A549 (cell line): ENCODE measurements around the gene KRTAP5-8. TPM values are rescaled to one million over a fixed set of nuclear protein-coding genes. Genes with fewer than 3 reads are reported as not detected.

ENCODE experiments used
- ATAC-seq, 2 experiments: fragments of 200-7000 bp in 1 of 2; fragments of >200 bp in 1 of 2; cut with Nextera tagmentation in 1 of 2; cut with Tn5 transposase in 1 of 2; 3 replicates each; pipeline versions ENCODE4 v1.8.0 to v1.9.1; 2018 to 2020; ENCODE audit warnings: mild to moderate bottlenecking in 1 of 2, moderate library complexity in 1 of 2
- CTCF ChIA-PET: fragments of 300-600 bp; sonication (Branson Sonifier 250); formaldehyde crosslinking; extraction: SDS; loops from one replicate; lab custom pipeline; 2021; ENCODE audit warnings: antibody characterized with exemption, inconsistent platforms; lab: Yijun Ruan, JAX
- POLR2A ChIA-PET: fragments of 350-600 bp; formaldehyde crosslinking; extraction: SDS; loops from one replicate; lab custom pipeline; 2021; ENCODE audit warnings: antibody characterized with exemption, inconsistent platforms; lab: Yijun Ruan, JAX
- DNase-seq, 2 experiments: peaks; one replicate each; pipeline versions ENCODE4 v3.0.0 to v3.0.0-alpha.2; 2011 to 2016; ENCODE audit warnings: low read depth in 1 of 2, low spot score in 1 of 2
- FAIRE-seq: peaks from 2 replicates; lab custom pipeline; 2011; peaks lifted over from hg19 to GRCh38; lab: Jason Lieb, UNC
- H3K27ac ChIP-seq, 2 experiments: fragments of >200 bp; sonication (Bioruptor Twin); formaldehyde crosslinking; 3 replicates each; pipeline ENCODE4 v1.5.1; 2016 to 2017
- H3K4me1 ChIP-seq: fragments of >200 bp; sonication (Bioruptor Twin); formaldehyde crosslinking; 3 replicates; pipeline ENCODE4 v1.6.1; 2016
- H3K4me2 ChIP-seq: fragments of >200 bp; sonication (Bioruptor Twin); formaldehyde crosslinking; 3 replicates; pipeline ENCODE4 v1.6.1; 2016
- H3K4me3 ChIP-seq: fragments of >200 bp; sonication (Bioruptor Twin); formaldehyde crosslinking; 3 replicates; pipeline ENCODE4 v1.5.1; 2016
- H3K9me3 ChIP-seq: fragments of >200 bp; sonication (Bioruptor Twin); formaldehyde crosslinking; 3 replicates; pipeline ENCODE4 v1.6.1; 2016
- BHLHE40 ChIP-seq: IDR thresholded peaks from 2 replicates; pipeline ENCODE4 v1.6.1; 2012; ENCODE audit warnings: low read depth, low read length, inconsistent platforms
- CHD2 ChIP-seq: fragments of 150-350 bp; IDR thresholded peaks from 2 replicates; pipeline ENCODE4 v1.6.1; 2014; ENCODE audit warnings: low read length; ENCODE audit not compliant: partially characterized antibody
- EHF ChIP-seq: fragments of 250-450 bp; sonication (Bioruptor Pico); IDR thresholded peaks from 2 replicates; pipeline ENCODE4 v1.5.0; 2020; ENCODE audit warnings: mild to moderate bottlenecking
- EHMT2 ChIP-seq: fragments of 200-600 bp; sonication (generic); IDR thresholded peaks from 2 replicates; pipeline ENCODE4 v1.6.1; 2016; ENCODE audit warnings: antibody characterized with exemption, low read depth, mild to moderate bottlenecking, moderate library complexity
- EP300 ChIP-seq, 2 experiments: fragments of >200 bp; sonication (Bioruptor Twin); formaldehyde crosslinking; IDR thresholded peaks; 2 replicates in 1 of 2; 3 replicates in 1 of 2; pipeline ENCODE4 v1.6.1; 2016 to 2017
- ESRRA ChIP-seq: fragments of 150-350 bp; IDR thresholded peaks from 2 replicates; pipeline ENCODE4 v1.6.1; 2014; ENCODE audit warnings: mild to moderate bottlenecking, low read length, borderline replicate concordance
- HDAC2 ChIP-seq: fragments of 200-600 bp; sonication (generic); IDR thresholded peaks from 2 replicates; pipeline ENCODE4 v1.6.1; 2016
- HOXB13 ChIP-seq: fragments of 250-450 bp; sonication (Bioruptor Pico); IDR thresholded peaks from 2 replicates; pipeline ENCODE4 v1.5.0; 2020; ENCODE audit warnings: low read depth, mild to moderate bottlenecking, moderate library complexity
- JUN ChIP-seq, 2 experiments: fragments of >200 bp; sonication (Bioruptor Twin); formaldehyde crosslinking; IDR thresholded peaks; 2 replicates in 1 of 2; 3 replicates in 1 of 2; pipeline ENCODE4 v1.6.1; 2016 to 2017
- NFE2L2 ChIP-seq: fragments of 150-350 bp; conservative IDR thresholded peaks from 2 replicates; pipeline ENCODE4 v1.6.1; 2014; ENCODE audit warnings: low read length
- POLR2A ChIP-seq: IDR thresholded peaks from 2 replicates; pipeline ENCODE4 v1.6.1; 2012; ENCODE audit warnings: mild to moderate bottlenecking, low read length
- POLR2AphosphoS2 ChIP-seq: conservative IDR thresholded peaks from 2 replicates; pipeline ENCODE4 v1.6.1; 2012; ENCODE audit warnings: low read length, improper control_type of control experiment, inconsistent platforms
- REST ChIP-seq: fragments of 200-600 bp; sonication (generic); IDR thresholded peaks from 2 replicates; pipeline ENCODE4 v1.6.1; 2016; ENCODE audit warnings: antibody characterized with exemption, mild to moderate bottlenecking, moderate library complexity
- RFX5 ChIP-seq: fragments of 450-650 bp; IDR thresholded peaks from 2 replicates; pipeline ENCODE4 v1.7.1; 2014; ENCODE audit warnings: antibody characterized with exemption, mild to moderate bottlenecking, moderate library complexity
- RNF2 ChIP-seq: fragments of 200-600 bp; sonication (generic); IDR thresholded peaks from 2 replicates; pipeline ENCODE4 v1.6.1; 2016; ENCODE audit warnings: low read depth, mild to moderate bottlenecking, antibody characterized with exemption, moderate library complexity, borderline replicate concordance
- TFCP2L1 ChIP-seq: fragments of 250-450 bp; sonication (Bioruptor Pico); IDR thresholded peaks from 2 replicates; pipeline ENCODE4 v1.5.0; 2021; ENCODE audit warnings: mild to moderate bottlenecking
- ZC3H11A ChIP-seq: fragments of 450-650 bp; IDR thresholded peaks from 2 replicates; pipeline ENCODE4 v1.6.1; 2014; ENCODE audit warnings: antibody characterized with exemption, mild to moderate bottlenecking
- ZFP36 ChIP-seq: fragments of 450-650 bp; IDR thresholded peaks from 2 replicates; pipeline ENCODE4 v1.6.1; 2014; ENCODE audit warnings: borderline replicate concordance; ENCODE audit not compliant: partially characterized antibody
- WGBS: methylation state at CpG from one replicate; pipeline ENCODE4 v1.1.6; 2017; ENCODE audit errors: missing lambda C conversion rate; 5-methylcytosine and 5-hydroxymethylcytosine counted together
- polyA plus RNA-seq, 4 experiments: library from polyadenylated mRNA; depleted of rRNA in 3 of 4; stranded (reverse); fragments of >200 nt; fragmentation: RNase III in 1 of 4; extraction: RNeasy Plus Mini Kit Qiagen cat#74134 plus additional on column Dnase treatment in 1 of 4; gene quantifications; 2 replicates in 3 of 4; 3 replicates in 1 of 4; pipeline ENCODE4 v1.2.3, GENCODE V29; 2011 to 2017

The KRTAP5-8 gene
- polyA plus RNA-seq, 2 of the 4 experiments (the other 2 are of a cell fraction), result not detected

GRCh38 chr11:71505781-71506180, 32.0 kb upstream of the KRTAP5-8 start:
- Histone ChIP-seq H3K27ac (no peak overlapping the region), H3K4me3 (no peak overlapping the region), H3K4me1 (peaks cover under 1% of the 10 kb centered on the region; the same call in 2 of the 3 replicates), H3K9me3 (0 out of 3 replicates have a peak, but pooled peaks cover 6% of the 10 kb centered on the region), H3K4me2 (no peak overlapping the region)
- ATAC-seq (no peak), DNase-seq (no peak), FAIRE-seq (no peak)
- TF ChIP-seq BHLHE40, result no peak
- no peak for TF ChIP-seq EHF (CRISPR knock-in tag)
- no peak for TF ChIP-seq HDAC2
- TF ChIP-seq JUN (IDR thresholded peaks at IDR 0.05), result no peak
- TF ChIP-seq HOXB13 (CRISPR knock-in tag), result no peak
- no peak for TF ChIP-seq CHD2
- TF ChIP-seq ZC3H11A, result no peak
- no peak for TF ChIP-seq REST
- TF ChIP-seq NFE2L2, result no peak
- no peak for TF ChIP-seq RNF2
- TF ChIP-seq ZFP36, result no peak
- no peak for TF ChIP-seq TFCP2L1 (CRISPR knock-in tag)
- TF ChIP-seq POLR2A, result no peak
- 81% methylated on average over 9 of the region's 9 CpGs for WGBS
- ChIA-PET POLR2A (no interaction called here), CTCF (no interaction called here)

GRCh38 chr11:71507102-71507501, 30.7 kb upstream of the KRTAP5-8 start:
- FAIRE-seq, result no peak
- POLR2A ChIA-PET, result no interaction called here

GRCh38 chr11:71518506-71519471, 19.0 kb upstream of the KRTAP5-8 start:
- TF ChIP-seq ESRRA, result no peak
- FAIRE-seq (no peak), ATAC-seq (no peak), DNase-seq (no peak)
- Histone ChIP-seq H3K4me3 (no peak overlapping the region), H3K4me2 (no peak overlapping the region), H3K9me3 (no peaks in the 10 kb centered on the region), H3K4me1 (no peaks in the 10 kb centered on the region), H3K27ac (no peak overlapping the region)
- ChIA-PET POLR2A (no interaction called here), CTCF (interaction anchor here (1.4 kb wide), 1 partner anchor 62 kb away, joined by 5 read pairs; no protein-coding TSS in a partner anchor)
- WGBS, result 78% methylated on average over 34 of the region's 55 CpGs

More at GRCh38 chr11:71507102-71507501, 30.7 kb upstream of the KRTAP5-8 start:
- no peak overlapping the region for H3K4me2 ChIP-seq
- H3K27ac ChIP-seq, result no peak overlapping the region
- CTCF ChIA-PET, result interaction anchor here (0.9 to 1.5 kb wide), 3 partner anchors 13 to 1193 kb away, joined by 3 read pairs; no protein-coding TSS in a partner anchor
- TF ChIP-seq RFX5, result no peak
- TF ChIP-seq EHMT2, result no peak
- TF ChIP-seq EP300 (IDR thresholded peaks at IDR 0.05), result no peak
- TF ChIP-seq POLR2AphosphoS2, result no peak
- H3K4me1 ChIP-seq, result no peaks in the 10 kb centered on the region
- no peak overlapping the region for H3K4me3 ChIP-seq
- DNase-seq (no peak), ATAC-seq (no peak)
- 91% methylated on average over 5 of the region's 5 CpGs for WGBS
- 0 out of 3 replicates have a peak, but pooled peaks cover 6% of the 10 kb centered on the region for H3K9me3 ChIP-seq
